DLD1 (cell line): ENCODE measurements around the gene ZFPM1.

ENCODE experiments used
- in situ Hi-C: cut with HindIII; loops from 2 replicates; pipeline ENCODE4 v1.10.0; 2017; ENCODE audit warnings: low sequenced_read_pairs

Gene ZFPM1

DNA sequence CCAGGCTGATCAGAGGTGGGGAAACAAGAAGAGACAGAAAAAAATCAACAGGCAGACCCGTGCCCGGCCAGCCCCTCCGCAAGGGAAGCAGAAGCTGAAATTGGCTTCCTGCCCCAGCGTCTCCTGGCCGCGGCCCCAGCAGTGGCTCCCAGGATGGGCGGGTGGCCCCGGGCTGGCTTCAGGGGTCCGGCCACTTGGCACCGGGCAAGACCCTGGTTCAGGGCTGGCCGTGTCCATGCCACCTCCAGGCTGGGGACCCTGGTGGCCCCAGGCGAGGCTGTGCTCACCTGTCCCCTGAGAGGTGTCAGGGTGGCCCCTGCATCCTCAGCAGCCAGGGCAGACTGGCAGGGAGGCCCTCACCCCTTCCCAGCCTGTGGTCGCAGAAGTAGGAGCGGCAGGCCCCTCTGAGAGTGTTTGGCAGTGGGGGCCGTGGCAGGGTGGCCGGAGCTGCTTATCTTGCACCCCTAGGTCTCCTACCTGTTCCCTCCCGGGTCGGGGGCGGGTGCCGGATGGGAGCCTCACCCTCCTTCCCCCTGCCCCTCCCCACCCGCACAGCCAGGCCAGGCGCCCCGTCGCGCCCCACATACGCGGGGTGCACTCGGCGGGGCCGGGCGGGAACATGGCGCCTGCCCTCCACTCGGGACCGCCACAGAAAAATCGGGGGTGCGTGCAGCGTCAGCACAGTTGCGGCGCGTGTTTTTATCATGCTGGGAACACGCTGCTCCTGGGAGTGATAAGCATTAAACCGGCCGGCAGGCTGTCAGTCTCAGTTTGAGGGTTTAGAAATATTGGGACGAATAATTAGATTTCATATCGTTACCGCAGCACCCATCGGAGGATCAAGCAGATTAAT, 70.5 kb downstream of the ZFPM1 start:
- in situ Hi-C loops, result no loop called here

DNA sequence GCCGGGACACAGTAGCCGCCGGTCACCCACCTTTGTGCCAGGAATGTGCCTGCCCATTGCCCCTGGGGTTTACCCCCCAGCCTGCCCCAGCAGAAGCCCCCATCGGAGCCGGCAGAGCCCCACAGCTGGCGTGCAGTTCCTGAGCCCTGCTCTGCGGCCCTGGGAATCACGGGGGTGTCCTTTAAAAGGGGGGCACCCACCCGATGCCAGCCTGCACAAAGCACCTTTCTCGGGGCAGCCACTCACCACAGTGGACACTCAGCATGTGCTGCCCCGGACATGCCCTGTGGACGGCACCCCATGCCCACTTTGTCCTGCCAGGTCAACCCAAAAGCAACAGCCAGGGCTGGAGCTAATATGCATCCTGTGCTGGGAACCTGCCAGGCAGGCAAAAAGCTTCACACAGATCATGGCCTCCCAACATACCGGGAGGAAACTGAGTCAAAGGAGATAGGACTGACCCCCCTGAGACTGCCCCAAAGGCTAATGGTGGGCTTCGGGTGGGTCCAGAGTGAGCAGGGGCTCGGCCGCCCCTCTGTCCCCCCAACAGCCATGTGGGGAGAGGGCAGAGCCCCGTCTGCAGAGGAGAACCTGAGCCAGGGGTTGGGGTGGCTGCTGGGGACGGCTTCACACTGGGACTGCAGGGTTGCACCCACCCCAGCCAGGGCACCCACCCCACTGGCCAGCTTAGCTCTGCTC, 71.3 kb downstream of the ZFPM1 start:
- in situ Hi-C loops, result no loop called here

DNA sequence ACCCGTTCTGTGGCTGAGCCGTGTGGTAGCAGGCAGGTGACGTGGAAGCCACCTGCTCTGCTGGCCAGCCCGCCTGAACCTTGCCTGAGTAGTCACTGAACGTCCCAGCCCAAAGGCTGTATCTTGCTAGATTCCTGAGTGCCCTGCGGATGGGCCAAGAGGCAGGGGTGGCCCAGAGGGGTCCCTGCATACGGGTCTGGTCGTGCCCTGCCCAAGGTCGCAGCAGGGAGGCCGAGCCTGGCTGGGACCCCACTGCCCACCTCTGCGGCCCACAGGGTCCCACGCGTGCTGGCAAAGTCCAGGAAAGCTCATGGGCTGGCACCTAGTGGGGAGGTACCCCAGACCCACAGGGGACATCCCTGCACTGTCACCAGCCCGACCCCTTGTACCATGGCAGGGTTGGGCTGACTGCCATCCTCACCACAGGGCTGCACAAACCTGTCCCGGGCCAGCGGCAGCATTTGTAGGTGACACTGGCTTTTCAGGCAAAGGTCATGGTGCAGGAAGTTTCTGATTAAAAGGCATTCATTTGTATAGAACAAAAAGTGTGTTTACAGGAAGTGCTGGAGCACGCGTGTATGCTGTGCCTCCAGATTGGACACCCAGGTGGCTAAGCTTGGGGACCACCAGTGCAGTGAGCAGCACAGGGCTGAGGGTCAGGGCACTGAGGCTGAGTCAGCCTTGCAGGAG, 72.0 kb downstream of the ZFPM1 start:
- in situ Hi-C loops, result loop anchor here (25.0 kb wide), 1 partner anchor 88 kb away; no protein-coding TSS in a partner anchor

DNA sequence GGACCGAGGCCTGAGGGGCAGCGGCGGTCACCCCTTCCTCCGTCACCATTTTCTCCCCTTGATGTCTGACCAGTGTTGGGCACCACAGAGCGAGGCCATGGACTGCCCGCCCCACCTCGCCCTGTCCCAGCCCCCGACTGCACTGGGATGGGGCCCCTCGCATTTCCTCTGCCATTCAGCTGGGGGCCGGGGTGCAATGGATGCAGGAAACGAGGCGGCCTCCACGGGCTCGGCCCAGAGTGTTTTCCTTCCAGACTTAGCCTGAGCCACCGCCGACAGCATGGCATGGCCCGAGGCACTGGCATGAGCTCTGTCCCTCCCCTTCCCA, 72.5 kb downstream of the ZFPM1 start:
- in situ Hi-C loops, result loop anchor here (25.0 kb wide), 1 partner anchor 88 kb away; no protein-coding TSS in a partner anchor

DNA sequence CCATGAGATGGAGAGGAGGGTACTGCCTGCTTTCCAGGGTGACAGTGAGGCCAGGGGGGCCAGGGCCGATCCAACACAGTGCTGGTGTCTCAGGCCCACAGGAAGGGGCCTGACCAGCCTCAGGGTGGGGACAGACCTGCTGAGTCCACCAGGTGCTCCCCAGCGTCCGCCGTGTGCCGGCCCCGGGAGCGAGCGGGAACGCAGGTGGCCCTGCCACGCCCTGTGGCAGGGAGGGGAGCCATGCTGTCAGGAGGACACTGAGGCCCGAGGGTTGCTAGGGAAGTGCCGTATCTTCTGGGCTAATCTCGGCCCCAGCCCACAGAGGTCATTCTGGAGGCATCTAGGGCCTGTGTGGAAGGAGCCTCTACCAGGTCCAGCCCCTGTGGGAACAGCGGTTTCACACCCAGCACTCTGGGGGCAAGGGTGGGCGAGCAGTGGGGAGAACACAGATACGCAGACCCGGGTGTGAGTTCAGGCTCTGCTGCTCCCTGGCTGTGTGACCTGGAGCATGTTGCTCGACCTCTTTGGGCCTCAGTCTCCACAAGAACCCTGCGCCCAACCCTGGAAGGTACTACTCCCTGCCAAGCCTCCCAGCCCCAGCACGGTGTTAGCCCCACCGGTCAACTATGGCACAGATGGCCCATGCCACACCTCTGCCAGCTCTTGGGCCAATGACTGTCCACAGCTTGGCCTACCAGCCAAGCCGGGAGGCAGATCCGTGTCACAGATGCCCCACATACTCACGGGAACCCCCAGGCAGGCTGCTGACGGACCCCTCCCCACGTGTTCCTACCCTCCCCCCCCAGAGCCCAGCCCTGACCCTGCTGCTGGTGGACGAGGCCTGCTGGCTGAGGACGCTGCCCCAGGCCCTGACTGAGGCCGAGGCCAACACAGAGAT, 73.2 kb downstream of the ZFPM1 start:
- in situ Hi-C loops, result loop anchor here (25.0 kb wide), 1 partner anchor 89 kb away; no protein-coding TSS in a partner anchor

DNA sequence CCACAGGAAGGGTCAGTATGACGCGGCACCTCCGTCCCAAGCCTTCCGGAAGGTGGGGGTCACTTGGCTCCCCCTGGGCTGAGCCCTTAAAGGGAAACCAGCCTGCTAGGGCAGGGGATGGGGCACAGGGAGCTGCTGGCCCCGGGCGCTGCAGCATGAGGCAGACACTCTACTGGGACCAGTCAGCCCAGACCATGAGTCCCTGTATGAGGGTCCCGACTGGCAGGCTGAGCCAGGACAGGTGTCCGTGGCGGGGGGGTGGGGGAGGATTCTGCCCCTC, 73.8 kb downstream of the ZFPM1 start:
- in situ Hi-C loops, result loop anchor here (25.0 kb wide), 1 partner anchor 90 kb away; no protein-coding TSS in a partner anchor

DNA sequence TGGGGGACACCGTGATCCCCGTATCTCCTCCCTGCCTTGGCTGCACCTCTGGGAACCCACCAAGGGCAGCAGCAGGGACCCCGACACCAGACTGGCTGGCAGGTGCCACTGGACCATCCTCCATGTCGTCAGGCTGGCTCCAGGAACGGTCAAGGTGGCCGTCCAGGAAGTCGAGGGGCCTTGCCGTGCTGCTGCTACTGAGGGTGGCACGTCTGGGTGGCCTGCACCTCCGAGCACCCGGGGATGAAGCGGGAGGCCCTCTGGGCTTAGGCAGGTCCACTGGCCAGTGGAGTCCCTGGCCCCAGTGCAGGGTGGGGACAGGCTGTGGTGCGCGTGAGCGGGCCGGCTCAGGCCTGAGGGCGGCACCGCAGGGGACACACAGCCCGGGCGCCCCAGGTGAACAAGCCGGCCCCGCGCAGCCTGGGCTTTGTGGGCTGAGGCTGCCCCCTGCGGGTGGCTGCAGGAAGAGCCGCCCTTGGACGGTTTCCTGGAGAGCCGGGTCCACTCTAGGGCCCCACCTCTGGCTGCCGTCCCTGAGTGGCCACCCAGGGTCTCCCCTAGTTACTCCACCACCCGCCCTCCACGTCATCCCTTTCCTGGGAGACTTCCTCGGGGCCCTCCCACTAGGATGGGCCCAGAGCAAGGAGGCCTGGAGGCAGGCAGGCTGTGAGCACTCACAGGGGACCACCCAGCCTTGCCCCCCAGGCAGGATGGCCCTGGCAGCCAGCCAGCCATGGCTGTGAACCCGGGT, 74.3 kb downstream of the ZFPM1 start:
- in situ Hi-C loops, result loop anchor here (25.0 kb wide), 1 partner anchor 90 kb away; no protein-coding TSS in a partner anchor

DNA sequence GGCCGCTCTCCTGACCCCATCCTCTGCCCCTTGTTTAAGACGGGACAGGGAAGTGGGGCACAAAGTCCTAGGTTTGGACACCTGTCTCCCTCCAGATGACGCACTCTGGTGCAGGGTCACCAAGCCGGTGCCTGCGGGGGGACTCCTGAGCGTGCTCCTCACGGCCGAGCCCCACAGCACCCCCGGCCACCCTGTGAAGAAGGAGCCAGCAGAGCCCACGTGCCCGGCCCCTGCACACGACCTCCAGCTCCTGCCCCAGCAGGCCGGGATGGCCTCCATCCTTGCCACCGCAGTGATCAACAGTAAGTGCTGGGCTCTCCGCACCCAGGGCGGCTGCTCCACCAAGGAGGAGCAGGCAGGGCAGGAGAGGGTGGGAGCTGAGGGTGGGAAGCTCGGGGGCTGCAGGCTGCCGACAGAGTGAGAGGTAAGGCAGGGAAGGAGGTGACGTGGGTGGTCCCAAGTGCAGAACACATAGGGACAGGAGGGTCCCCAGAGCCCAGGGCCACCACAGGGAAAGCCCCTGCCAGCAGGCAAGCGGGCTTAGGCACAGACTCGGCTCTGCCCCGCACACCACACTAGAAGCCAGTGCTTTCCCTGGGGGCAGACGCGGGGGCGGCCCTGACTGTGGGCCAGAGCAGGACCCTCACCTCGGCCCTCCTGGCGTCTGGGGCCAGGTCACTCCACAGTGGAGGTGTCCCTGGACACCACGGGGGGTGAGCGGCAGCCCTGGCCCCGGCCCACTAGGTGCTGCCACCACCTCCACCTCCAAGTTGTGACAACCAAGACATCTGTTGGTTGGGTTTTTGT, 75.1 kb downstream of the ZFPM1 start:
- in situ Hi-C loops, result loop anchor here (25.0 kb wide), 1 partner anchor 91 kb away; no protein-coding TSS in a partner anchor

DNA sequence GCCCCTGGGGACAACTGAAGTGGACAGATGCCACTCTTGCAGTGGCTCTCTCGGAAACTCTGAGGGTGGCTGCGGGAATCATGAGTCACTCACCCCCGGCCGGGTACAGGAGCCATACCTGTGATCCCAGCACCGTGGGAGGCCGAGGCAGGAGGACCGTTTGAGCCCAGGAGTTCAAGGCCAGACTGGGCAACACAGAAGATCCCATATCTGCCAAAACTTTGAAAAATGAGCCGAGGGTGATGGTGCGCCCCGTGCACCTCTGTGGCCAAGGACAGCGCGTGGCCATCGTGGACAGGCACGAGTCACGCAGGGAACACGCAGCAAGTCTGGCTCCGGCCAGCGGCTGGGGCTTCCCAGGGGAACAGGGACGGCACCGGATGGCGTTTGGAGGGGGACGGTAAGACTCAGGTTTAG, 75.8 kb downstream of the ZFPM1 start:
- in situ Hi-C loops, result loop anchor here (25.0 kb wide), 1 partner anchor 92 kb away; no protein-coding TSS in a partner anchor

DNA sequence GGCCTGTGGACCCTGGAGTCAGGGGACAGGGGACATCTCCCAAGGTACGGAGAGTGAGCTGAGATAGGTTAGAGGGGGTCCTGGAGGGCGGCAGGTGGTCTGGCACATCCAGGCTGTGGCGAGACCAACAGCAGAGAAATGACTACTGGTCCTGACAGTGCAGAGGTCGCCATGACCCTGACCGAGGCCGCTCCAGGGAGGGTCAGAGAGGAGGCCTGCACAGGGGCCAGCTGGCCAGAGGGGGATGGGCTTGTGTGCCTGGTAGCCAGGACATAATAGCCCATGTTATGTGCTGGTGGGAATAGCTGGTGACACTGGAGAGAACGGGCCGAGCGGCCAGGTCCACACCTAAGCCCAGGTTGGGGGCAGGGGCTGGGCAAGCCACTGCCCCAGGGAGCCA, 76.5 kb downstream of the ZFPM1 start:
- in situ Hi-C loops, result loop anchor here (25.0 kb wide), 1 partner anchor 92 kb away; no protein-coding TSS in a partner anchor

DNA sequence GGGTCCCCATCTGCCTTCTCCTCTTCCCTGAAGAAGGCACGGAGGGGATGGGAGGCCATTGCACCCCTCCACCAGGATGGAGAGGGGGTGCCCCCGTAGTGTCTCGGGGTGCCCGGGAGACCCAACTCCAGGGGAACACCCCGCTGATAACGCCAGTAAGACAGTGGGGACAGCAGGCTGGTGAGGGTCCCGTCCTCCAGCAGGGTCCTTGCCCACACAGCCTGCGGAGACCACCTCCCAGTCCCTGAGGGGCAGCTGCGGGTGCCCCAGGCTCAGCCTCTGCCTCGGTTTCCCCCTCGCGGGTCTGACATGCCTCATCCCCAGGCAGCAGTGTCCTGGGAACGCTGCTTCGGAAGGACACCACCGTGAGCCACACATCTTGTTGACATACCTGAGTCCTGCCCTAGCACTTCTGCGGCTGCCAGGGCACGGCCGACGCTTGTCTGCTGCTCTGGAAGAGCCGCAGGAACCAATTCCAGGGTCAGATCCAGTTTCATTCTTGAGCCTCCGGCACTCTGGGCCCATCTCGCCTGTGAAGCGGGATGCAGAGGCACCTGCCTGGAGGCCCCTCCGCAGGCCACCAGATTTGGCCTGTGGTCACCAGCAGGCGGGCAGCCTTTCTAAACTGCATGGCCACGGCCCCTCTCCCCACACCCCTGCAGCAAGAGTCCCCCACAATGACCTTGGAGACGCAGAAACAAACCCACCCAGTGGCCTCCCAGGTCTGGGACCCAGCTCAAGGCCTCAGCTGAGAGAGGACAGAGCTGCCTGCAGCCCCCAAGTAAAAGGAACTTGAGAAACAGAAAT, 77.2 kb downstream of the ZFPM1 start:
- in situ Hi-C loops, result loop anchor here (25.0 kb wide), 1 partner anchor 93 kb away; no protein-coding TSS in a partner anchor

DNA sequence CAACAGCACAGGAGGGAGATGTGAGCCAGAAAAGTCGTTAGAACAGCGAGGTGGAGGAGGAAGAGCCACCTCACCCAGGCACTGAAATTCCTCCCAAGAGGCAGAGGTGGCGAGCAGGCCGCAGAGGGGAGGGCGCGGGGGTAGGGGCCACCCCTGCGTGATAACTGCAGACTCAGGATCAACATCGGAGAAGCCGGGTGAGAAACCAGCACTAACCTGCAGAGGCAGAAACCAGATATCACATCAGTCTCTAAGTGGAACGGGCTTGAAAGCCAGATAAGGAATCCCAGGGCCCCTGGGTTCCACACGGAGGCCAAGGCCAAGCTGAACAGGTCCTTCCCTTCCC, 77.8 kb downstream of the ZFPM1 start:
- in situ Hi-C loops, result loop anchor here (25.0 kb wide), 1 partner anchor 94 kb away; no protein-coding TSS in a partner anchor

DNA sequence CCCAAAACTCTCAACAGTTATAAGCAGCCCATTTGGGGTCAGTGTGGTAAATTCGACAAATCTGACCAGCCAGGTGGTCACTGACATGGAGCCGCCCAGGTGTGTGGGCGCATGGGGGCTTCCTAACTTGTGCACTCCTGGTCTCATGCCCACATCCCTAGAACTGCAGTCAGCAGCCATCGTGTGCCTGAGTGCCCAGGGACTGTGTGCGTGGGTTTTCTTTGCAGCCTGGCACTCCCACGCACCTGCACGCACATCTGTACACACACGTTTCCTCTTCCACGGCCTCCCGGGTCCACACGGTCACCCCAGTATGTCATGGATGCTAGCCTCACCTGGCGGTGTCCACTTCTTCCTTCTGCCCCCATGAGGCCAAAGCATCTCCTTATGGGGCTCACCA, 78.3 kb downstream of the ZFPM1 start:
- in situ Hi-C loops, result loop anchor here (25.0 kb wide), 1 partner anchor 94 kb away; no protein-coding TSS in a partner anchor

DNA sequence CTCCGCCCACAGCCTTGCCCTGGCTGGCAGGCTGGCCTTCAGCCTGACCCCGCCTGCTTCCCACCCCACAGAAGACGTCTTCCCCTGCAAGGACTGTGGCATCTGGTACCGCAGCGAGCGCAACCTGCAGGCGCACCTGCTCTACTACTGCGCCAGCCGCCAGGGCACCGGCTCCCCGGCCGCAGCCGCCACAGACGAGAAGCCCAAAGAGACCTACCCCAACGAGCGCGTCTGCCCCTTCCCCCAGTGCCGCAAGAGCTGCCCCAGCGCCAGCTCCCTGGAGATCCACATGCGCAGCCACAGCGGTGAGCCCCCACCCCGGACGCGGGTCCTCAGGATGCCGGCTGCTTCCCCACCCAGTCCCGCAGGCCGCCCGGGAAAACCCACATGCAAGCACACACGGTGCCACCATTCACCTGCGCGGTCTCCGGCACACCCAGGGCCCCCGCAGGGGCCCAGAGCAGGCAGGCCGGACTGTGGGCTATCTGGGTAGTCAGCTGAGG, 78.9 kb downstream of the ZFPM1 start:
- in situ Hi-C loops, result loop anchor here (25.0 kb wide), 1 partner anchor 95 kb away; no protein-coding TSS in a partner anchor

DNA sequence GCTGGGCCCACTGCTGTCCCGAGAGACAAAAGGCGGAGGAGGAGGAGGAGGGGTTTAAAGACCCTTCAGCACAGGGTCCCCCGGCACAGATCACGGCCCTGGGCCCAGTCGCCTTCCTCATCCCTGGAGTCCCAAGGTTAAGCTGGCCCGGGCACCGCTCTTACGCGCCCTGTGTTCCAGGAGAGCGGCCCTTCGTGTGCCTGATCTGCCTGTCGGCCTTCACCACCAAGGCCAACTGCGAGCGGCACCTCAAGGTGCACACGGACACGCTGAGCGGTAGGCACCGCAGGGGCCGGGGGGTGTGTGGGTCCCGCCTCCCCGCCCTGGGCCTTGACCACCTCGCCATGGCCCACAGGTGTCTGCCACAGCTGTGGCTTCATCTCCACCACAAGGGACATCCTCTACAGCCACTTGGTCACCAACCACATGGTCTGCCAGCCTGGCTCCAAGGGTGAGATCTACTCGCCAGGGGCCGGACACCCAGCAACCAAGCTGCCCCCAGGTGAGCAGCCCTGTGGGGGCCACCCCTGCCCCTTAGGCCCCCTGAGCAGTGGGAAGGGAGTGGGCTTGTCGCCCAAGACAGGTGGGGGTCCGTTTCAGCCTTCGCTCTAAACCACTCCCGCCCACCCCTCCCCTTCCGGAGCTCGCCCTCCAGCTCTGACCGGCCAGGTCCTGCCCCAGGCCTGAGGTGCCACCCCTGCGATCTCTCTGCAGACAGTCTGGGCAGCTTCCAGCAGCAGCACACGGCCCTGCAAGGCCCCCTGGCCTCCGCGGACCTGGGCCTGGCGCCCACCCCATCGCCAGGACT, 79.6 kb downstream of the ZFPM1 start:
- in situ Hi-C loops, result loop anchor here (25.0 kb wide), 1 partner anchor 95 kb away; no protein-coding TSS in a partner anchor

DNA sequence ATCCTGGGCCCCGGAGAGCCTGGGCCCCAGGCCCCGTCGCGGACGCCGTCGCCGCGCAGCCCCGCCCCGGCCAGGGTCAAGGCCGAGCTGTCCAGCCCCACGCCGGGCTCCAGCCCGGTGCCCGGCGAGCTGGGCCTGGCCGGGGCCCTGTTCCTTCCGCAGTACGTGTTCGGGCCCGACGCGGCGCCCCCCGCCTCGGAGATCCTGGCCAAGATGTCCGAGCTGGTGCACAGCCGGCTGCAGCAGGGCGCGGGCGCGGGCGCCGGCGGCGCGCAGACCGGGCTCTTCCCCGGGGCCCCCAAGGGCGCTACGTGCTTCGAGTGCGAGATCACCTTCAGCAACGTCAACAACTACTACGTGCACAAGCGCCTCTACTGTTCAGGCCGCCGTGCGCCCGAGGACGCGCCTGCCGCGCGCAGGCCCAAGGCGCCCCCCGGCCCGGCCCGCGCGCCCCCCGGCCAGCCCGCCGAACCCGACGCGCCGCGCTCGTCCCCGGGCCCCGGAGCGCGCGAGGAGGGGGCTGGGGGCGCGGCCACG, 80.4 kb downstream of the ZFPM1 start:
- in situ Hi-C loops, result loop anchor here (25.0 kb wide), 1 partner anchor 96 kb away; no protein-coding TSS in a partner anchor
